Measurements from ENCODE around the gene CADM2.
"Not testable (repeated sequence)": the region's sequence is repeated elsewhere in the genome, so short reads cannot be mapped to it uniquely, and the experiment has no call there.

The CADM2 gene

GRCh38 chr3:85977615-85978338, 1019.0 kb downstream of the CADM2 start:
- Histone ChIP-seq H3K36me3 (ENCODE audit: insufficient read depth) (no peaks in the 10 kb centered on the region), H3K4me3 (IDR thresholded peaks at IDR 0.05; ENCODE audit: insufficient read depth, low read depth, low read length) (no peak overlapping the region), H4K20me1 (ENCODE audit: insufficient read depth) (no peaks in the 10 kb centered on the region), H3K4me2 (no peak overlapping the region), H3K4me1 (ENCODE audit: low read depth, poor library complexity, severe bottlenecking) (no peaks in the 10 kb centered on the region), H2AFZ (ENCODE audit: low read depth) (no peak overlapping the region), H3K9ac (no peak overlapping the region), H3K27ac (no peak overlapping the region), H3K27me3 (ENCODE audit: insufficient read depth, low read depth) (no peaks in the 10 kb centered on the region), H3K79me2 (ENCODE audit: insufficient read depth, low read depth) (no peaks in the 10 kb centered on the region)
- no peak for TF ChIP-seq CTCF (conservative IDR thresholded peaks at IDR 0.05; ENCODE audit: low read depth, low read length)

GRCh38 chr3:85979034-85979433, 1020.2 kb downstream of the CADM2 start:
- Histone ChIP-seq H3K4me2 (no peak overlapping the region), H3K79me2 (ENCODE audit: insufficient read depth, low read depth) (no peaks in the 10 kb centered on the region), H3K4me1 (ENCODE audit: low read depth, poor library complexity, severe bottlenecking) (no peaks in the 10 kb centered on the region), H2AFZ (ENCODE audit: low read depth) (no peak overlapping the region), H3K36me3 (ENCODE audit: insufficient read depth) (no peaks in the 10 kb centered on the region), H4K20me1 (ENCODE audit: insufficient read depth) (no peaks in the 10 kb centered on the region), H3K27ac (no peak overlapping the region), H3K27me3 (ENCODE audit: insufficient read depth, low read depth) (no peaks in the 10 kb centered on the region), H3K4me3 (IDR thresholded peaks at IDR 0.05; ENCODE audit: insufficient read depth, low read depth, low read length) (no peak overlapping the region), H3K9ac (no peak overlapping the region)
- TF ChIP-seq CTCF (conservative IDR thresholded peaks at IDR 0.05; ENCODE audit: low read depth, low read length): no peak

GRCh38 chr3:85989581-85989980, 1030.8 kb downstream of the CADM2 start:
- not testable (repeated sequence) for H3K4me2 ChIP-seq; H3K4me1 ChIP-seq (ENCODE audit: low read depth, poor library complexity, severe bottlenecking); H4K20me1 ChIP-seq (ENCODE audit: insufficient read depth); H3K27me3 ChIP-seq (ENCODE audit: insufficient read depth, low read depth); H3K79me2 ChIP-seq (ENCODE audit: insufficient read depth, low read depth); H2AFZ ChIP-seq (ENCODE audit: low read depth); H3K4me3 ChIP-seq (IDR thresholded peaks at IDR 0.05; ENCODE audit: insufficient read depth, low read depth, low read length); H3K9ac ChIP-seq; H3K27ac ChIP-seq; H3K36me3 ChIP-seq (ENCODE audit: insufficient read depth)

- Histone ChIP-seq H3K9ac (no peak overlapping the region), H3K36me3 (ENCODE audit: insufficient read depth) (no peaks in the 10 kb centered on the region), H3K4me1 (ENCODE audit: low read depth, poor library complexity, severe bottlenecking) (no peaks in the 10 kb centered on the region), H3K79me2 (ENCODE audit: insufficient read depth, low read depth) (no peaks in the 10 kb centered on the region), H3K27ac (no peak overlapping the region), H3K4me2 (no peak overlapping the region), H3K27me3 (ENCODE audit: insufficient read depth, low read depth) (no peaks in the 10 kb centered on the region), H2AFZ (ENCODE audit: low read depth) (no peak overlapping the region), H4K20me1 (ENCODE audit: insufficient read depth) (no peaks in the 10 kb centered on the region), H3K4me3 (IDR thresholded peaks at IDR 0.05; ENCODE audit: insufficient read depth, low read depth, low read length) (no peak overlapping the region)
- no peak for TF ChIP-seq CTCF (conservative IDR thresholded peaks at IDR 0.05; ENCODE audit: low read depth, low read length)
Observed at GRCh38 chr3:86029590-86029989, 1070.8 kb downstream of the CADM2 start.

- Histone ChIP-seq H4K20me1 (ENCODE audit: insufficient read depth) (no peaks in the 10 kb centered on the region), H3K36me3 (ENCODE audit: insufficient read depth) (no peaks in the 10 kb centered on the region), H3K4me1 (ENCODE audit: low read depth, poor library complexity, severe bottlenecking) (no peaks in the 10 kb centered on the region), H3K4me3 (IDR thresholded peaks at IDR 0.05; ENCODE audit: insufficient read depth, low read depth, low read length) (no peak overlapping the region), H3K9ac (no peak overlapping the region), H3K27me3 (ENCODE audit: insufficient read depth, low read depth) (no peaks in the 10 kb centered on the region), H2AFZ (ENCODE audit: low read depth) (no peak overlapping the region), H3K79me2 (ENCODE audit: insufficient read depth, low read depth) (no peaks in the 10 kb centered on the region), H3K4me2 (no peak overlapping the region), H3K27ac (no peak overlapping the region)
- no peak for TF ChIP-seq CTCF (conservative IDR thresholded peaks at IDR 0.05; ENCODE audit: low read depth, low read length)
Observed at GRCh38 chr3:86037916-86038315, 1079.1 kb downstream of the CADM2 start.

All from KMS-11 (cell line).